ENCODE data around the gene GNAQ. TPM values are rescaled to one million over a fixed set of nuclear protein-coding genes. Genes with fewer than 3 reads are reported as not detected.

The GNAQ gene
- total and polyA plus RNA-seq, 2 of the 4 experiments (the other 2 are of a cell fraction): 23.1 to 50.7 TPM

DNA sequence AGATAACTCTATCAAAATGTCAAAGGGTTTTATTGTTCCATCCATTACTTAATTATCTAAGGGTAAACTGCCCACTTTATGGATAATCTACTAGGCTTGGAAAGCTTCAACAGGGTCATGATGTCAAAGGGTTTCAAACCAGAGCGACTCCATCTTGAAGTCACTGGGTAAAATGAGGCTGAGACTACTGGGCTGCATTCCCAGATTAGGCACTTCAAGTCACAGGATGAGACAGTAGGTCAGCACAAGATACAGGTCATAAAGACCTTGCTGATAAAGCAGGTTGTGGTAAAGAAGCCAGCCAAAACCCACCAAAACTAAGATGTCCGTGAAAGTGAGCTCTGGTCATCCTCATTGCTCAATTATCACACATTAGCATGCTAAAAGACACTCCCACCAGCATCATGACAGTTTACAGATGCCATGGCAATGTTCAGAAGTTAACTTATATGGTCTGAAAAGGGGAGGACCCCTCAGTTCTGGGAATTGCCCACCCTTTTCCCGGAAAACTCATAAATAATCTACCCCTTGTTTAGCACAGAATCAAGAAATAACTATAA lies 138.6 kb downstream of the GNAQ start:
- H3K27ac ChIP-seq (ENCODE audit: insufficient read depth, low read length): no peak overlapping the region
- no peaks in the 10 kb centered on the region for H3K9me3 ChIP-seq (ENCODE audit: control insufficient read depth, insufficient read depth, low read length)
- no peak overlapping the region for H3K18ac ChIP-seq (ENCODE audit: low read depth, low read length)
- no peak overlapping the region for H3K9ac ChIP-seq (ENCODE audit: low read depth, low read length)
- no peak overlapping the region for H4K8ac ChIP-seq (ENCODE audit: low read depth in 2 of 2, low read length in 2 of 2)
- H2BK20ac ChIP-seq (ENCODE audit: low read depth, low read length): no peak overlapping the region
- dilution Hi-C loops (cut with HindIII; ENCODE audit: low sequenced_read_pairs, unreplicated experiment) (no loop called here), intact Hi-C loops (cut with micrococcal nuclease) (no loop called here), in situ Hi-C loops (cut with MboI; ENCODE audit: low sequenced_read_pairs) (no loop called here)
- H3K4me1 ChIP-seq (ENCODE audit: control insufficient read depth, insufficient read depth, low read length): peaks cover 5% of the 10 kb centered on the region
- H3K56ac ChIP-seq (ENCODE audit: extremely low read depth, insufficient read depth, low read length): no peak overlapping the region
- H3K14ac ChIP-seq (replicated peaks; ENCODE audit: low read depth, low read length): no peak overlapping the region
- ATAC-seq (ENCODE audit: low read depth) (no peak), DNase-seq (no peak)
- no peak for TF ChIP-seq POLR2A (IDR thresholded peaks at IDR 0.05; ENCODE audit: low read depth, low read length)
- TF ChIP-seq MAFK (IDR thresholded peaks at IDR 0.05; ENCODE audit: low read depth, low read length): no peak
- TF ChIP-seq, protein P1, sequence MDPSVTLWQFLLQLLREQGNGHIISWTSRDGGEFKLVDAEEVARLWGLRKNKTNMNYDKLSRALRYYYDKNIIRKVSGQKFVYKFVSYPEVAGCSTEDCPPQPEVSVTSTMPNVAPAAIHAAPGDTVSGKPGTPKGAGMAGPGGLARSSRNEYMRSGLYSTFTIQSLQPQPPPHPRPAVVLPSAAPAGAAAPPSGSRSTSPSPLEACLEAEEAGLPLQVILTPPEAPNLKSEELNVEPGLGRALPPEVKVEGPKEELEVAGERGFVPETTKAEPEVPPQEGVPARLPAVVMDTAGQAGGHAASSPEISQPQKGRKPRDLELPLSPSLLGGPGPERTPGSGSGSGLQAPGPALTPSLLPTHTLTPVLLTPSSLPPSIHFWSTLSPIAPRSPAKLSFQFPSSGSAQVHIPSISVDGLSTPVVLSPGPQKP (IDR thresholded peaks at IDR 0.05; ENCODE audit: borderline replicate concordance, low read depth, low read length): no peak
- TF ChIP-seq RAD21 (IDR thresholded peaks at IDR 0.05; ENCODE audit: low read length): no peak
- no peak for TF ChIP-seq RCOR1 (IDR thresholded peaks at IDR 0.05; ENCODE audit: insufficient replicate concordance, low read length)
- no peak for TF ChIP-seq NFE2L2 (IDR thresholded peaks at IDR 0.05; ENCODE audit: low read depth, low read length)
- TF ChIP-seq BHLHE40 (IDR thresholded peaks at IDR 0.05; ENCODE audit: low read depth, low read length): no peak
- TF ChIP-seq FOS (IDR thresholded peaks at IDR 0.05; ENCODE audit: low read depth, low read length): no peak
- H2AK5ac ChIP-seq (ENCODE audit: low read depth, low read length): no peak overlapping the region
- WGBS, 2 experiments (ENCODE audit: extremely low coverage in 2 of 2, insufficient read length in 1 of 2): 100% methylated on average over 1 of the region's 3 CpGs; no CpG with 5 or more reads in 1 of the 2 experiments
- no peak overlapping the region for H2AK9ac ChIP-seq (replicated peaks; ENCODE audit: low read depth, low read length, poor library complexity)
- H2AFZ ChIP-seq (replicated peaks; ENCODE audit: low read length, poor library complexity): no peak overlapping the region
- no peak overlapping the region for H2BK120ac ChIP-seq (ENCODE audit: low read depth, low read length)
- H3K36me3 ChIP-seq (ENCODE audit: control insufficient read depth, insufficient read depth, low read length): peaks cover 4% of the 10 kb centered on the region; the same call in 1 of the 2 replicates
- H3K4ac ChIP-seq (ENCODE audit: low read depth, low read length): no peak overlapping the region
- H4K5ac ChIP-seq (ENCODE audit: low read depth, low read length): no peak overlapping the region
- no peak overlapping the region for H3K23ac ChIP-seq (ENCODE audit: low read depth, low read length)
- BruUV-seq (replicated peaks): no TSS peak
- H3K79me1 ChIP-seq (ENCODE audit: low read depth in 1 of 2, low read length in 2 of 2): peaks cover 11 to 38% of the 10 kb centered on the region in 2 experiments
- no peak overlapping the region for H3K4me3 ChIP-seq (ENCODE audit: insufficient read depth, low read depth, low read length)
- H4K91ac ChIP-seq (ENCODE audit: insufficient read depth, low read depth, low read length): no peak overlapping the region
- POLR2A ChIA-PET (ENCODE audit: unreplicated experiment): interaction anchor here (0.7 kb wide), 1 partner anchor 742 kb away, joined by 3 read pairs; no protein-coding TSS in a partner anchor
- CTCF ChIA-PET: no interaction called here
- H2BK5ac ChIP-seq (ENCODE audit: low read depth, low read length, poor library complexity, severe bottlenecking): no peak overlapping the region
- no peak overlapping the region for H2BK15ac ChIP-seq (ENCODE audit: low read depth, low read length)
- H3K27me3 ChIP-seq (ENCODE audit: control insufficient read depth, insufficient read depth, low read length): no peaks in the 10 kb centered on the region
- peaks cover 3% of the 10 kb centered on the region; the same call in 1 of the 2 replicates for H4K20me1 ChIP-seq (ENCODE audit: insufficient read depth, low read length)
- no peak overlapping the region for H3K4me2 ChIP-seq (ENCODE audit: low read depth, low read length)
- no peaks in the 10 kb centered on the region for H3K9me1 ChIP-seq (ENCODE audit: insufficient read depth, low read length)

Measured in IMR-90 (cell line).